ENCODE measurements around the gene CTBS.
"Not testable (repeated sequence)": the region's sequence is repeated elsewhere in the genome, so short reads cannot be mapped to it uniquely, and the experiment has no call there.

CTBS gene, protein sequence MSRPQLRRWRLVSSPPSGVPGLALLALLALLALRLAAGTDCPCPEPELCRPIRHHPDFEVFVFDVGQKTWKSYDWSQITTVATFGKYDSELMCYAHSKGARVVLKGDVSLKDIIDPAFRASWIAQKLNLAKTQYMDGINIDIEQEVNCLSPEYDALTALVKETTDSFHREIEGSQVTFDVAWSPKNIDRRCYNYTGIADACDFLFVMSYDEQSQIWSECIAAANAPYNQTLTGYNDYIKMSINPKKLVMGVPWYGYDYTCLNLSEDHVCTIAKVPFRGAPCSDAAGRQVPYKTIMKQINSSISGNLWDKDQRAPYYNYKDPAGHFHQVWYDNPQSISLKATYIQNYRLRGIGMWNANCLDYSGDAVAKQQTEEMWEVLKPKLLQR

DNA sequence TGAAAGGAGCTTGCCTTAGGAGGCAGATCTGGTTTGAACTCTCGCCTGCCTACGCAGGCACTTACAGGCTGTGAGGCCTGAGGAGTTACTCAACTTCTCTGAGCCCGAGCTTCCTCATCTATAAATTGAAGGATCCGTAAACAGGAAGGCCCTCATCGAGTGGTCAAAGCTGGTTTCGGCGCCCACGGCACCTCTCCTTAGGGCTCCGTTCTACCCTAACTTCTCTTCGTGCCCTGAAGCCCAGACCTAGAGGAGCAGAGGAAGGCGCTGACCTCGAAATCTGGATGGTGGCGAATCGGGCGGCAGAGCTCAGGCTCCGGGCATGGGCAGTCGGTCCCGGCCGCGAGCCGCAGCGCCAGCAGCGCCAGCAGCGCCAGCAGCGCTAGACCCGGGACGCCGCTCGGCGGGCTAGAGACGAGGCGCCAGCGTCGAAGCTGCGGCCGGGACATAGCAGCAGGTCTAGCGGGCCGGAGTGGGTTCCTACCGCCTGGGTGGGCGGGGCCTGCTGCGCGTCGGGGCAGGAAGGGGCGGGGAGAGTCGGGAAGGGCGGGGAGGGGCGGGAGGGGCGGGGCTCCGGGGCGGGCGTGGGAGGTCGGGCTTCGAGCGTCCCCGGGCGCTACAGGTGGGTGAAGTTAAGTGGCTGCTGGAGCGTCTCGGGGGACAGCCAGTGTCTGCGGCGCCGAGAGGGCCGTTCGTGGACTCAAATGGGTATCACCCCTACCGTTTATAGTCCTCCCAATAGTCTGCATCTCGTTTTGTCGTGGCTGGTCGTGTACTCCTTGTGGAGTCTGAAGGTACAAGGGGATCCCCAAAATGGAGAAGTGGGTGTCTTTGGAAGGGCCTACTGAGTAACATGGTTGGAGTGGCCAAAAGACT lies at the start of gene CTBS:
Gene CTBS (minus strand): TSS at position 474 of the 876 bp plus-strand sequence. CDS start 25 bp downstream, at position 449.
- peak; percentile 61 for DNase-seq

DNA sequence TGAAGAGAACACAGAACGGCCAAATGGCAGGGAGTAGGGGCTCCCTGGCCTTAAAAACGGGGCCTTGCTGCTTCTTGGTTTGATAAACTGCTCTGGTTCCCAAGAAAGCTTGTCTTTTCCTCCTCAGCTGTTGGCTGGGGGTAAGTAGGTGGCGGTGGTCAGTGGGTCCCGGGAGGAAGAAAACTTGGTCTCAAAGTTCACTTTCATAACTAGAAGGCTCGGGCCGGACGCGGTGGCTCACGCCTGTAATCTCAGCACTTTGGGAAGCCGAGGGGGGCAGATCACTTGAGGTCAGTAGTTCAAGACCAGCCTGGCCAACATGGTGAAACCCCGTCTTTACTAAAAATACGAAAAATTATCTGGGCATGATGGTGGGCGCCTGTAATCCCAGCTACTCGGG lies 47.3 kb upstream of the CTBS start:
- DNase-seq: no peak

DNA sequence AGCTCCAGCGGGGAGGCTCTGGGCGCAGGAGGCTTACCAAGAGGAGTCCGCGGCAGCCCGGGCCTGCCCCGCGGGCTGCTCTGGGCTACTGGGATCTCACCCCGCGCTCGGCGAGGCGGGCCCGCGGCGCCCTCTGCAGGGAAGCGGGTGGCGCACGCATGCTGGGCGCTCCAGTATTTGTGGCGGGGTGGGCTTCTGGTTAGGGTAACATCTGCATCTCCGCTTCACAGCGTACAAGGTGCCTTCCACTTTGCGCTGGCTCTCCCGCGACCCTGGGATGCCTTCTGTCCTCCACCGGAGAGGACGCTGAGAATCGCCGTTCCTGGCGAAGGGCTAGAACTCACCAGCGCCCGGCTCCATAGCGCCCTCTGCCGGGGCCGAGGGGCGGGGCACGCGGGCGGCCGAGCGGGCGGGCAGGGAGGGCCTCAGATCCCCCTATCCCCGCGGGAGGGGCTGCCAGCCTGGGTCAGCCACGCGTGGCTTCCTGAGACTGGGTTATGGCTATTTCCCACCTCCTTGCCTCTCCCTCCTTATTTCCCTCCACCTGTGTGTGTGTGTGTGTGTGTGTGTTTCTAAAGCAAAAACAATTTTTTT lies 46.6 kb upstream of the CTBS start:
- peak; percentile 36 for DNase-seq

DNA sequence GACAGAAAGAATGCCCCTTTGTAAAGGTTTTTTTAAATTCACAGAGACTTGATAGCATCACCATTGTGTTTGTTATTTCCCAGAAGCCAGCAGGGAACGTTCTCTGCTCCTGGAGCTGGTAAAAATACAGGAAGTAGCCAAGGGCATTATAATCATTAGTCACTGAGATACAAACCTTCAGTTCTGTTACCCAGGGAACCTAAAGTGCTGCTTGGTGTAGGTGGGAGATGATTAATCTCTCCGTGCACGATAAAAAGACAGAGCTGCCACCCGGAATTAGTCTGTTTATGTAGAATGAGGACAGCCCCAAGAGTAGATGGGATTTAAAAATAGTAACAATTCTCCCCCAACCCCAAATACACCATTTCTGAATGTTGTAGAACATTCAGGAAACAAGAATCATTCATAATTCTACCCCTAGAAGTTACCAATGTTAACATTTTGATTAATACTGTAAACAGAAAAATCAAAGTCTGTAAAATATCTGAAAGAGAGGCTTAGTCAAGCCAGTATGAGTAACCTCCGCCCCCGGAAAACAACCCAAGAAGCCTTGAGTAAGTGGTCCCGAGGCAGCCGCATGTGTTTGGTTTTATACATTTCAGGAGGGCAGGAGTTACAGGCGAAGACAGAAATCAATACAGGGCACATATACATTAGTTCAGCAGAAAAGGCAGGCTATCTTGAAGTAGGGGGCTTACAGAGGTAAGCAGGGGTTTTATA lies 45.3 kb upstream of the CTBS start:
- no peak for DNase-seq

DNA sequence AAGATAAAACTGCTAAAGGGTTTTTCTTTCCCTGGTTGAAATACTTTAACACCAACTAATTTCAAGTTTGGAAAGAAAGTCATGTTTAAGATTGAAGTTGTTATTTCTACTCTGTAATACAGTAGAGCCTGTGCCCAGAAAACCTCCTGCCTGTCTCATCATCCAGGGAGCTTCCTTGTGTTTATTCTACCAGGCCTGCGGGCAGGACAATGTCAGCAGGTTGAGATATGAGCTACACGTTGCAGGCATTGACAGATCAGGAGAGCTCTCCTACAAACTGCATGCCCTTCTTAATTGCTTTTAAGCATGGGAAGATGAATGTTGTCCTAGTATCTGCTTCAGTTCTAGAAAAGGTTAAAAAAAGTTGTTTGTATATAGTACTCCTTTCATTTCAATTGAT lies 43.1 kb upstream of the CTBS start:
- DNase-seq: no peak

DNA sequence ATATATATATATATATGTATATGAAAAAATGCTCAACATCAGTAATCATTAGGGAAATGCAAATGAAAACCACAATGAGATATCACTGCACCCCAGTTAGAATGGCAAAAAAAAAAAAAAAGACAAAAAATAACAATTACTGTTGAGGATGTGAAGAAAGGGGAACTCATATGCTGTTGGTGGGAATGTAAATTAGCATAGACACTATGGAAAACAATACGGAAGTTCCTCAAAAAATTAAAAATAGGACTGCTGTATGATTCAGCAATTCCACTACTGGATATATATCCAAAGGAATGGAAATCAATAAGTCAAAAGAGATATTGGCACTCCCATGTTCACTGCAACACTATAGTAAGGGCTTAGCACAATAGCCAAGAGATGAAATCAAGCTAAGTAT lies 41.5 kb upstream of the CTBS start:
- no peak for DNase-seq

DNA sequence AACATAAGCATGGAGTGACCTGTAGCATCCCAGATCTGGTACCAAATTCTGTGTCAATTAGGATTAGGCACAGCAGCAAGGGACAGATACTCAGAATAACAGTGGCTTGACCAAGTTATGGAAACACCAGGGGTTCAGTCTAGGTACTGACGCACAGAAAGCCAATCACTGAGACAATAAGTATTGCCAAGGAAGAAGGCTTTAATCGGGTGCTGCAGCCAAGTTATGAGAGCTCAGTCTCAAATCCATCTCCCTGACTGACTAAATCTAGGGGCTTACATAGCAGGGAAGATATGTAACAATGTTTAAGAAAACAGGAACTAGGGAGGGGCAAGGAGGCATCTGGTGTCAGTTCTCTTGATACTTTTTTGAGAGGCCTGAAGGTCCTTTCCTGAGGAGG lies 39.6 kb upstream of the CTBS start:
- DNase-seq: no peak

DNA sequence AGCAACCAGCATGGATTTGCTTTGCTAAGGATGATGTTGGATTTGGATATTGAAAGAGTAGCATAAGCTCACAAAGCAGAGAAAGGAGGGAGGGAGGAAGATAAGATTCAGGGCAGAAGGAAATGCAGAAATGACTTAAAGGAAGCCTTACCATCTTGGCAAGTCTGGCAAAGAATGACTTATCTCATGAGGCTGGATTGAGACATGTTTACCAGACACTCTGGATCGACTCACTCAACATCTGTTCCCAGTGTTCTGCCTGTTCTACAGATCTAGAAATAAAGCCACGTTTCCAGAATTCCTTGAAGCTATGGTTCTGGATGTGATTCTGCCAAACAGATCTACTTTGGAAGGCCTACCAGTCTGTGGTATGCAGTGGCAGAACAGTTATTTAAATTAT lies 38.8 kb upstream of the CTBS start:
- no peak for DNase-seq

DNA sequence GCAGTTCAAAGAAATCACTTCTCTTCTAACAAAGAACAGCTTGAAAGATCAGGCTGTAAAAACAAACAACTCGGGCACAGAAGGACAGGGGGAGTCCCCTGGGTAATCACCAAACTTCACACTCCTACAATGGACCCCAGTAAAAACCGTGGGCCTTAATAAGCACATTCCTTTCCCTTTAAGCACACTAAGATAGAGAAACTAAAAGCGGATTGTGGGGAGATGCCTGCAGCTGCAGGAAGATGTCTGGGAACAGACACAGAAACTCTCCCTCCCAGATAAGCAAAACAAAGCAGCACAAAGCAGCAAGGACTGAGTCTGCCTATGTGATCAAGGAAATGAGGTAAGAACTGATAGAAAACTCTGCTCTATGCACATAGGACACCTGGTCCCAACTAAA lies 37.6 kb upstream of the CTBS start:
- DNase-seq: no peak

DNA sequence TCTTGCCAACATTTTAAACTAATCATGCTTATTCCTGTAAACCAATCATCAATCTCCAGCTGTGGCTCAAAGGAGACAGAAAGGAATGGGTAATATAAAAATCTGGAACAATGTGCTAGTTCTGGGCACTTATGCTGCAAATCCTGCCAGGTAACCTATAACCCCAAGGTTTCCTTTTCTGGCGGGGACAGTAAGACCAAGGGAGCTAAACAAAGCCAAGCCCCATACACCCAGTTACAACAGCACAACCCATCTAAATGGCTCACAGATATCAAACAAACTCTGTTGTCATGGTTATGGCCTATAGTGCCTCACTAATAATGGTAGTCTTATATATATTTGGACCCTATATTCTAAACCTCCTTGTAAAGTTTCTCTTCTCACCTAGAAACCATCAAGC lies 36.9 kb upstream of the CTBS start:
- DNase-seq: no peak

DNA sequence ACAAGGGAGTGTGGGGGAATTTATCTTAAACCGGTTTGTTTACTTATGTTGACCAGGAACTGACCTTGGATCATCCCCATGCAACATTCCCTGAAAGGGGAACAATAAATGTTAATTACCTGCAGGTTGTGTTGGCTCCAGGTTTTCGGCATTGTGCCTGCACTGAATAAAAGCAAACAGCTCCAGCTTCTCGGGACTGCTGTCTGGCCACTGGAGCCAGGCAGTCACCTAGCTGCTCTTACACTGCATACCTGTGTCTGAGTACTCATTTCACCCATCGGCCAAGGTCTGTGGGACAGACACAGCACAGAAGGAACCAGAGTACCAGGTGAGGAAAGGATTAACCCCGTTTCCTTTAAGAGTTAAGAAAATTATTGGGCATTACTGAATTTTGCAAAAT lies 32.7 kb upstream of the CTBS start:
- DNase-seq: no peak

DNA sequence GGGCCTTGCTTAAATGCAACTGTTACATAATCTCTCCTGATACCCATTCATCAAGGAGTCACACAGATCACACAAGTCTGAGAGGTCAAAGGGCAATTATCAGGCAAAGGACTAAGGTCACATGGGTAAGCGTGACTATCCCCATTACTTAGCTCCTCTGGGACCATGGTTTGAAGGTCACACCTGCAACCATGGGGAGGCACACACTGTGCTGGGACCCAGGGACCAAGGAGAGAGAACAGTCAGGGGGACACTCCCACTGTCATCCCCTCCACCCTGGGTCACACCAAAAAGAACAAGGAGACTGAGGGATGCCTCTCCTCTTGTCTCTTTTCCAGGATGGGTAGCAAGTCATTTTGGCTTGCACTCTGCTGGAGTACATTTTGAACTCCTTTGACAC lies 30.9 kb upstream of the CTBS start:
- no peak for DNase-seq

DNA sequence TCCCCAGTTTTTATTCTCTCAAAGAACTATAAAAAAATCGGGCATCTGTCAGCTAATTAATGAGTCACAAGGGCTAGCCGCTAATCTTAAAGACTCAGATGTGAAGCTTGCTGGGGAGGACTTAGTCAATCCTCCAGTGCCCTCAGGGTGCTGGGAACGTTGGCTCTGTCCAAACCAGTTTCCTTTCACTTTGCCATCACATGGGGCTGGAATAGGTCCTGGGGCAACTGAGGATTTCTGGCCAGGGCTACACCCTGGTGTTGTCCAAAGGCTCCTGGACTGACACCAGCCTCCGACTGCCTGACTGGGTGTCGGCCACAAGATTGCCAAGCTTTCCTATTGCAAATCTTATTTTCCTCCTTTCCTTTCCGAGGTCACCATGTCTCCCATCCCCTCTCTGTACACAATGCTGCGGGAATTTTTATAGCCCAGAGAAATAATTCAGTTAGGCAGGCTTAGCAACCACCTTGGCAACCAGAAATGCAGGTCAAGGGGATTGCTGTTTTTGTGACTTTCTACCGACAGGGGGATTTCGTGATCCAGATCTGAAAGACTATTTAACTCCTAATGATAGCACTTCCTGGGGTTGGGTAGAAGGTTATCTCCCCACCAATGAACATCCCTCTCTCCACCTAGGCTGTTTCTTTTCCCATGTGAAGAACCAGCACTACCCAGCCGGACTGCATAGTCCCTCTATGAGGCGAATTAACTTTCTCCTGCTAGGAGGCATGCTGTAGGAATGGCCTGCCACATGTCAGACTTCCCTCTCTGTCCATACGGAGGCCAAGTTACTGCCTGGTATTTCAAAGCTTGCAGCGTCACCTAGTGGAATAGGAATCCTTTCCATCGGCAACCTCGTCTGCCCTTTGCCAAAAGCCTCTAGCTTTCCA lies 29.9 kb upstream of the CTBS start:
- no peak for DNase-seq

DNA sequence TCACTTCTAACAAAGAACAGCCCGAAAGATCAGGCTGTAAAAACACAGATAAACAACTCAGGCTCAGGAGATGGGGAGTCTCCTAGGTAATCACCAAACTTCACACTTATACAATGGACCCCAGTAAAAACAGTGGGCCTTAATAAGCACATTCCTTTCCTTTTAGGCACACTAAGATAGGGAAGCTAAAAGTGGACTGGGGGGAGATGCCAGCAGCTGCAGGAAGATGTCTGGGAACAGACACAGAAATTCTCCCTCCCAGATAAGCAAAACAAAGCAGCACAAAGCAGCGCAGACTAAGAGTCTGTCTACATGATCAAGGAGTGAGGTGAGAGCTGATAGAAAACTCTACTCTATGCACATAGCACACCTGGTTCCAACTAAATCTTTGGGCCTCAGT lies 29.0 kb upstream of the CTBS start:
- DNase-seq: no peak

DNA sequence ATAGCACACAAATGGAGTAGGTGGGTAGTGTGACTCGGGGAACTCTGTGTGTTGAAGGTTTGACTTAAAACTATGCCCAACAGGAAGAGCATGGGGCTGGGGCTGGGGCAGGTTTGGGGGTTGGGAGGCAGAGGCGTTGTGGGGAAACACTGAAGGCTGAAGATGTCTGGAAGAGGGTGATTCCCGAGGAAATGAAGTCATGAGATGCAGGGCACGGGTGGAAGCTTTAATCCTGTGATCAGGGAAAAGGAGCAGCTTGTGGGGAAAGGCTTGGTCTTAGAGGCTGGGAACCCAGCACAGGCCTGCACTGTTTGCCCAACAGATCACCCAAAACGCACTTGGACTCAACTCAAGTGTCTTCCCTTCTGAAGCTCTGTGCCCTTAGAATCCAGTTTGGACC lies 26.6 kb upstream of the CTBS start:
- DNase-seq: no peak

DNA sequence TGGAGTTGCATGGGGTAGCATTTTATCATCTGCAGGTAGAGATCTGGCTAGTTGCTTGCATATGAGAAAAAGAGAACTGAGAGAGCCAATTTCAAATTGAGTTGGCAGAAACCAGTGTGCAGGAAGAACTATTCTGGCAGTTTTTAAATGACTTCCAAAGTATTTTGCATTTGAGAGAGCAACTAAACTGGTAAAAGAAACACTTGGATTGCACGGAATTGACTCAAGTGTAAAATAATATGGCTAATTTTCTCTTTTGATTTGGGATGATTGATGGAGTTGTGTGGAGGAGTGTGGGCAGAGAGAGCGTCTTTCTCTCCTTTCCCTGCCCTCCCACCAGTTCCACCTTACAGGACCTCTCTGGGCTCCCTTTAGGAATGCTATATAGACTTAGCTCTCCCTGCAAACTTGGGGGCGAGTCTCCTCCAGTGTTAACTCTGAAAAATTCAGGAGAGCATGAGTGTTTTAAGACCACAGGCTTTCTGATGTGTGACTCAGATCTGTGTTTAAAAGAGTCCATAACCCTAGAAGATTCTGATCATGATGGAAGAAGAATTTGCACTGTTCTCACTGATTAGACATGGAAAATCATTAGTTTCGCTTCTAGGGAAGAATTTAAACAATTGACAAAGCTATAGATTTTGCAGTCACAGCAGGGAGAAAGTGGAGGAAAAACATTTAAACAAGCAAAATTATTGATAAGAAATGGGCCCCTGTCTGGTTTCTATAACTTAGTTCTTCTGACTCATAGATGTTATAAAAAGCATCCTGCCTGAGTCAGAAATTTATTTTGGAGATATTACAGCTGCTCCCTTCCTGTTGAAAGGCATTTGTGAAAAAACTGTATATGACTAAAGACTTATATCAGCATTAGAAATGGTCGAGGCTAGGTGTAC lies 24.9 kb upstream of the CTBS start:
- DNase-seq: no peak

DNA sequence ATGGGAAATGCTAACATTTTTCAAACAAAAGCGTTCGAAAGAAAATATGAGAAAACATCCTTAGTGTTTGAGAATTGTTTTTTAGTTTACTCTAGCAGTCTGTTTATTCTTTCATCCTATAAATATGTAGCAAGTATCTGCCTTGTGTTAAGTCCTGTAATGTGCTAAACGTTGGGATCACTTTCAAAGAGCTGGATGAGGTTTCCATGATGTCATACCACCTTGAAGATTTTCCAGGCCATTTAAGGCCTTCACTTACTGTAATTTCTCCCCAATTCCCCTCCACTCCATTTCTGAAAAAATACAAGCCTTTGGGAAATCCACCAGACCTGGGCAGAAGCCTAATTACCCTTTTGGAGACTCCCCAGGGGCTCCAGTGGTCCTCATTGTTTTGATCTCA lies 24.2 kb upstream of the CTBS start:
- no peak for DNase-seq

DNA sequence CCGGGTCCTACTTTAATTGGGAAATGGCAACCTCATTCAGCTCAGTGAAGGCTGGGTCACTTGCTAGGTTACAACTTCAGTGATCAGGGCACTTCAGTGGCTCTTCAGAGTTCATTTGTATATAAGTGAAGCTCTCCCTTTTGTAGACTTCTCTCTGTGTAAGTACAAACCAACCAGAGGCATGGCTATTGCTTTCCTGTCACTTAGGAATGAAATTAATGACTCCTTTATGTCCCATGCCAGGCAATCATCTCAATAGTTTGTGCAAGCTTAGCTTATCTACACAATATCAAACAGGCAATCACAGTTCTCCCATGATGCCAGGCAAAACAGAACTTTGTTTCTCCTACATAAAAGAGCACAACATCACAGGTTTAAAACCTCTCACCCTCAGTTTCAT lies 22.8 kb upstream of the CTBS start:
- DNase-seq: no peak

DNA sequence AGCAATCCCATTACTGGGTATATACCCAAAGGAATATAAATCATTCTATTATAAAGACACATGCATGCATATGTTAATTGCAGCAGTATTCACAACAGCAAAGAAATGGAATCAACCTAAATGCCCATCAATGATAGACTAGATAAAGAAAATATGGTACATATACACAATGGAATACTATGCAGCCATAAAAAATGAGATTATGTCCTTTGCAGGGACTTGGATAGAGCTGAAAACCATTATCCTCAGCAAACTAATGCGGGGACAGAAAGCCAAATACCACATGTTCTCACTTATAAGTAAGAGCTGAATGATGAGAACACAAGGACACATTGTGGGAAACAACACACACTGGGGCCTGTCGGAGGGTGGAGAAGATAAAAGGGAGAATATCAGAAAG lies 20.7 kb upstream of the CTBS start:
- DNase-seq: not testable (repeated sequence)

DNA sequence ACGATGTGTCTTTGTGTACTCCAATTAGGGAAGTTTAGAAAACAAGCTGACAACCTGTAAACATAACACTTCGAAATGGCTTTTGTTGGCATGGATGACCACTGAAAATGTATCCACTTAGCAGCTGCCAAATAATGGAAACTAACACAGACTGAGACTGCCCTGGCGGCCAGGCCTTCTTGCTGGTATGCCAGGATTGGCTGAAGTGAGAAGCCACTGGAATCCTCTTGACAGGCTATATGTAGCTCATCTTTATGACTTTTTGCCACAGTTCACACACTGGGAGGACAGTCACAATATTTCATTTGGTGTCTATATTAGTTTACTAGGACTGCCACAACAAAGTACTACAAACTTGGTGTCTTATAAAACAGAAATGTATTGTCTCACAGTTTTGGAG lies 12.9 kb upstream of the CTBS start:
- no peak for DNase-seq

DNA sequence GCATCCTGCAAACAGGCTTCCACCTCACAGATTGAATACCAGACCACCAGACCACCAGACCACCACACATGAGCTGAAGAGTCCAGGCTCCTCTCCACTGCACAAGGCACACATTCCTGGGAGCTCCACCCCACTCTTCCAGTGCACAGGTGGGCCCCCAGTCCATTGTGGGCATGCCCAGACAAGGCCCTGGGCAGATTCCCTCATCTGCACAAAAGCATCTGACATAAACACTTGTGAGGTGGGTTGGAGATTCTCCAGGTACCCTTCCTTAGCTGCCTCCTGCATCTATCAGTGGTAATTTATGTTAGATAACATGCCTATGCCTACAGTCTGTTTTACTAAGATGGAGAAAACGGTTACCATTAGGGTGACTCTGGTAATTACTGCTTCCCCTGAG lies 11.6 kb upstream of the CTBS start:
- no peak for DNase-seq
